NCI-H187 treated with DMSO at 0.1 percent for 48 hours (cell line): ENCODE data around the gene LPCAT3.

ENCODE experiments used
- DNase-seq: peaks from one replicate; lab custom pipeline; 2025; lab: John Stamatoyannopoulos, UW

LPCAT3 gene

GRCh38 chr12:6937481-6938352 lies 80.6 kb downstream of the LPCAT3 start:
- DNase-seq, result peak; percentile 82

GRCh38 chr12:6936636-6937480 lies 81.4 kb downstream of the LPCAT3 start:
- DNase-seq, result no peak

- no peak for DNase-seq
Observed at GRCh38 chr12:6936194-6936635, 82.1 kb downstream of the LPCAT3 start.

- DNase-seq, result no peak
Observed at GRCh38 chr12:6935371-6936193, 82.7 kb downstream of the LPCAT3 start.

GRCh38 chr12:6934110-6934509 lies 84.2 kb downstream of the LPCAT3 start:
- DNase-seq, result no peak

GRCh38 chr12:6932766-6933165 lies 85.5 kb downstream of the LPCAT3 start:
- DNase-seq, result no peak

- no peak for DNase-seq
Observed at GRCh38 chr12:6929466-6930452, 88.5 kb downstream of the LPCAT3 start.

- no peak for DNase-seq
Observed at GRCh38 chr12:6928703-6929407, 89.4 kb downstream of the LPCAT3 start.

GRCh38 chr12:6928022-6928702 lies 90.1 kb downstream of the LPCAT3 start:
- DNase-seq, result no peak

GRCh38 chr12:6927379-6928021 lies 90.8 kb downstream of the LPCAT3 start, which contains the start of gene ATN1:
Gene ATN1 (plus strand): TSS chr12:6927959. CDS start chr12:6934002, 6,043 bp downstream.
- no peak for DNase-seq
